Right cardiac atrium (tissue), 5 donors: ENCODE data around the gene CELF4. TPM values are rescaled to one million over a fixed set of nuclear protein-coding genes. Genes with fewer than 3 reads are reported as not detected.
A peak's percentile ranks its signal among the peaks of the same experiment; 100 is the strongest.

Experiments
- ATAC-seq, 2 donors: fragments of 200-7000 bp; cut with Tn5 transposase; one replicate each; pipeline versions ENCODE4 v1.8.0 to v1.9.1; 2020; ENCODE audit warnings: moderate library complexity in 2 of 2, mild to moderate bottlenecking in 1 of 2
- DNase-seq, 3 donors: peaks; one replicate each; pipeline ENCODE4 v3.0.0-alpha.2; 2020
- H3K27ac ChIP-seq: one replicate; pipeline ENCODE4 v1.5.1; 2013; ENCODE audit warnings: mild to moderate bottlenecking, low read length, control low read depth, moderate library complexity
- H3K27me3 ChIP-seq: one replicate; pipeline ENCODE4 v1.6.1; 2013; ENCODE audit not compliant: control insufficient read depth, insufficient read depth
- H3K4me1 ChIP-seq: one replicate; pipeline ENCODE4 v1.6.1; 2013; ENCODE audit warnings: low read length; ENCODE audit not compliant: control insufficient read depth, insufficient read depth
- H3K4me3 ChIP-seq: one replicate; pipeline ENCODE4 v1.5.1; 2013; ENCODE audit warnings: low read length, control low read depth
- H3K9me3 ChIP-seq: one replicate; pipeline ENCODE4 v1.6.1; 2013; ENCODE audit warnings: low read length; ENCODE audit not compliant: control insufficient read depth
- WGBS: extraction: QIAGEN DNeasy Blood & Tissue Kit; methylation state at CpG from one replicate; pipeline ENCODE4 v1.1.7; 2013; 5-methylcytosine and 5-hydroxymethylcytosine counted together
- intact Hi-C, 4 donors: fragments of 100-400 bp; cut with DNase I; formaldehyde crosslinking; loops; one replicate each; pipeline versions ENCODE4 v1.11.0 to v1.14.0; 2022 to 2023
- polyA plus RNA-seq: library from polyadenylated mRNA; stranded (reverse); fragments of 200-250 nt; gene quantifications from one replicate; pipeline ENCODE4 v1.2.3, GENCODE V29; 2013
- total RNA-seq, 4 donors: library from RNA; stranded (reverse); fragmentation: NEBNext Ultra II Directional; extraction: Animal tissue kit (Norgen Biotek cat#: 25700); gene quantifications; one replicate each; pipeline ENCODE4 v1.2.1, GENCODE V29; 2021
- donor health status: healthy with polysubstance abuse.
- donor health status: DM: no; HTN: yes; CAD: no.
- donor health status: DM: no; HTN: no; CAD: no.
- donor health status: DM: no; HTN: yes; CAD: no; lungs with severe emphysema.
- donor health status: DM: yes; HTN: yes; CAD: no.

The CELF4 gene
- total and polyA plus RNA-seq, 5 donors: 0.79 to 1.4 (median 1.1) TPM

GRCh38 chr18:37559194-37559593, 6.4 kb downstream of the CELF4 start:
- no peak overlapping the region for H3K27ac ChIP-seq
- H3K27me3 ChIP-seq: no peaks in the 10 kb centered on the region
- DNase-seq: no peak
- no peaks in the 10 kb centered on the region for H3K9me3 ChIP-seq
- no peaks in the 10 kb centered on the region for H3K4me1 ChIP-seq
- WGBS: 40% methylated on average over 1 of the region's 1 CpG
- ATAC-seq: no peak
- intact Hi-C loops: no loop called here
- no peak overlapping the region for H3K4me3 ChIP-seq

- intact Hi-C loops: no loop called here
- DNase-seq: no peak
- WGBS: 37% methylated on average over 5 of the region's 5 CpGs
Observed at GRCh38 chr18:37554399-37554787, 11.2 kb downstream of the CELF4 start.

GRCh38 chr18:37553633-37554398, 11.8 kb downstream of the CELF4 start:
- DNase-seq (no peak), ATAC-seq (peak in 1 of 2 donors; percentile 26)
- no peak overlapping the region for H3K27ac ChIP-seq
- intact Hi-C loops: no loop called here
- WGBS: 60% methylated on average over 18 of the region's 18 CpGs
- no peak overlapping the region for H3K4me3 ChIP-seq
- no peaks in the 10 kb centered on the region for H3K4me1 ChIP-seq
- no peaks in the 10 kb centered on the region for H3K27me3 ChIP-seq
- H3K9me3 ChIP-seq: no peaks in the 10 kb centered on the region

More at GRCh38 chr18:37554399-37554787, 11.2 kb downstream of the CELF4 start:
- no peak overlapping the region for H3K4me3 ChIP-seq
- no peaks in the 10 kb centered on the region for H3K27me3 ChIP-seq
- ATAC-seq: no peak
- H3K27ac ChIP-seq: no peak overlapping the region
- no peaks in the 10 kb centered on the region for H3K9me3 ChIP-seq
- no peaks in the 10 kb centered on the region for H3K4me1 ChIP-seq

- no peaks in the 10 kb centered on the region for H3K27me3 ChIP-seq
- peak in 1 of 3 donors; percentile 20 for DNase-seq
Observed at GRCh38 chr18:37552286-37552685, 13.3 kb downstream of the CELF4 start.

GRCh38 chr18:37551846-37552245, 13.8 kb downstream of the CELF4 start:
- intact Hi-C loops: no loop called here
- H3K27ac ChIP-seq: no peak overlapping the region
- no peaks in the 10 kb centered on the region for H3K27me3 ChIP-seq
- H3K4me1 ChIP-seq: no peaks in the 10 kb centered on the region
- H3K4me3 ChIP-seq: no peak overlapping the region
- ATAC-seq: no peak
- WGBS: 78% methylated on average over 8 of the region's 8 CpGs
- H3K9me3 ChIP-seq: no peaks in the 10 kb centered on the region
- no peak for DNase-seq

More at GRCh38 chr18:37552286-37552685, 13.3 kb downstream of the CELF4 start:
- Histone ChIP-seq H3K4me3 (no peak overlapping the region), H3K9me3 (no peaks in the 10 kb centered on the region), H3K4me1 (no peaks in the 10 kb centered on the region), H3K27ac (no peak overlapping the region)
- no peak for ATAC-seq
- WGBS: 62% methylated on average over 5 of the region's 5 CpGs
- intact Hi-C loops: no loop called here

- Histone ChIP-seq H3K9me3 (no peaks in the 10 kb centered on the region), H3K4me1 (no peaks in the 10 kb centered on the region), H3K4me3 (no peak overlapping the region), H3K27me3 (no peaks in the 10 kb centered on the region), H3K27ac (no peak overlapping the region)
- 75% methylated on average over 3 of the region's 3 CpGs for WGBS
- intact Hi-C loops: no loop called here
- ATAC-seq (no peak), DNase-seq (no peak)
Observed at GRCh38 chr18:37551249-37551648, 14.3 kb downstream of the CELF4 start.

GRCh38 chr18:37550118-37550875, 15.3 kb downstream of the CELF4 start:
- Histone ChIP-seq H3K4me3 (no peak overlapping the region), H3K27ac (no peak overlapping the region), H3K4me1 (no peaks in the 10 kb centered on the region), H3K9me3 (no peaks in the 10 kb centered on the region), H3K27me3 (no peaks in the 10 kb centered on the region)
- intact Hi-C loops: no loop called here
- DNase-seq: no peak
- no peak for ATAC-seq
- 76% methylated on average over 10 of the region's 10 CpGs for WGBS

- DNase-seq: no peak
- no peaks in the 10 kb centered on the region for H3K27me3 ChIP-seq
- no peaks in the 10 kb centered on the region for H3K9me3 ChIP-seq
- H3K4me1 ChIP-seq: no peaks in the 10 kb centered on the region
- H3K27ac ChIP-seq: no peak overlapping the region
- intact Hi-C loops: no loop called here
- ATAC-seq: no peak
- 67% methylated on average over 12 of the region's 12 CpGs for WGBS
- H3K4me3 ChIP-seq: no peak overlapping the region
Observed at GRCh38 chr18:37548679-37549289, 16.8 kb downstream of the CELF4 start.

GRCh38 chr18:37547196-37547827, 18.3 kb downstream of the CELF4 start:
- Histone ChIP-seq H3K27ac (no peak overlapping the region), H3K27me3 (no peaks in the 10 kb centered on the region), H3K4me3 (no peak overlapping the region), H3K9me3 (no peaks in the 10 kb centered on the region), H3K4me1 (no peaks in the 10 kb centered on the region)
- intact Hi-C loops: no loop called here
- WGBS: 63% methylated on average over 4 of the region's 4 CpGs
- no peak for DNase-seq
- ATAC-seq: no peak

- 69% methylated on average over 4 of the region's 4 CpGs for WGBS
- Histone ChIP-seq H3K9me3 (no peaks in the 10 kb centered on the region), H3K4me3 (no peak overlapping the region), H3K27me3 (no peaks in the 10 kb centered on the region), H3K4me1 (no peaks in the 10 kb centered on the region), H3K27ac (no peak overlapping the region)
- intact Hi-C loops: no loop called here
- ATAC-seq (no peak), DNase-seq (no peak)
Observed at GRCh38 chr18:37546651-37547050, 18.9 kb downstream of the CELF4 start.

- intact Hi-C loops: no loop called here
- Histone ChIP-seq H3K4me1 (no peaks in the 10 kb centered on the region), H3K4me3 (no peak overlapping the region), H3K27ac (no peak overlapping the region), H3K9me3 (no peaks in the 10 kb centered on the region), H3K27me3 (no peaks in the 10 kb centered on the region)
- DNase-seq (no peak), ATAC-seq (no peak)
- 76% methylated on average over 5 of the region's 5 CpGs for WGBS
Observed at GRCh38 chr18:37546272-37546537, 19.4 kb downstream of the CELF4 start.
